Hindlimb muscle (tissue), 1 donor: ENCODE measurements around the gene ORC2. TPM values are rescaled to one million over a fixed set of nuclear protein-coding genes. Genes with fewer than 3 reads are reported as not detected.
A peak's percentile ranks its signal among the peaks of the same experiment; 100 is the strongest.
"Not testable (repeated sequence)": the region's sequence is repeated elsewhere in the genome, so short reads cannot be mapped to it uniquely, and the experiment has no call there.

Experiments used
- DNase-seq: peaks from one replicate; pipeline ENCODE4 v3.0.0-alpha.2; 2013
- polyA plus RNA-seq: library from polyadenylated mRNA; unstranded; fragments of 120-200 nt; gene quantifications from one replicate; pipeline ENCODE4 v1.2.1, GENCODE V29; 2013; ENCODE audit not compliant: insufficient read length

Gene ORC2
- polyA plus RNA-seq, 1 donor, result 14.7 TPM

DNA sequence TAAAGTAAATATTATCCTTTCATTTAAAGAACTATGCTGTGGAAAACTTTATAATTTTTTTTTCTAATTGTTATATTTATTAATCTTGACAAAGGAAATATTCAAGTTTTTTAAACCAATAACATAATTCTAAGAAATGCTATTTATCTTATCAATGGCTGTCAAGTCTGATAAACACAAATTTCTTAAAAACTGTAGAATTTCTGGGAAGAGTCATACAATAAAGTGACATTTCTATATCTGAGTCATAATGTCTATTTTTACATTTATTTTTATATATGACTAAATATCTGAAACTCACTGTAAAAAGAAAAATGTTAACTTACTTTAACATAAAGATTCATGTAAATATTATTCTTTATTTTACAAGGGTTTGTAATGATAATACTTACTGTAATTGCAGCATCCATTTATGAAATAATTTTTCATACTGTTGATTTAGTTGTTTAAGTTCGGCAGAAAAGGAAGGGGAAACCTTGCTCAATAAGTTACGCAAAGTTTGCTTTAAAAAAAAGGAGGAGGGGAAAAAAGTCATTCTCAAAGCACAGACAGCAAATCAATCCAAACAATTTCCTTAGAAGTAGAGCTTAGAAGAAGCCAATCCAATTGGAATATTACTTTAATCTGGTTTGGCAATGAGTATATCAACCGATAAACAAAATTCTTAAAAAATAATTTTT lies 32.4 kb downstream of the ORC2 start:
- DNase-seq, result no peak

DNA sequence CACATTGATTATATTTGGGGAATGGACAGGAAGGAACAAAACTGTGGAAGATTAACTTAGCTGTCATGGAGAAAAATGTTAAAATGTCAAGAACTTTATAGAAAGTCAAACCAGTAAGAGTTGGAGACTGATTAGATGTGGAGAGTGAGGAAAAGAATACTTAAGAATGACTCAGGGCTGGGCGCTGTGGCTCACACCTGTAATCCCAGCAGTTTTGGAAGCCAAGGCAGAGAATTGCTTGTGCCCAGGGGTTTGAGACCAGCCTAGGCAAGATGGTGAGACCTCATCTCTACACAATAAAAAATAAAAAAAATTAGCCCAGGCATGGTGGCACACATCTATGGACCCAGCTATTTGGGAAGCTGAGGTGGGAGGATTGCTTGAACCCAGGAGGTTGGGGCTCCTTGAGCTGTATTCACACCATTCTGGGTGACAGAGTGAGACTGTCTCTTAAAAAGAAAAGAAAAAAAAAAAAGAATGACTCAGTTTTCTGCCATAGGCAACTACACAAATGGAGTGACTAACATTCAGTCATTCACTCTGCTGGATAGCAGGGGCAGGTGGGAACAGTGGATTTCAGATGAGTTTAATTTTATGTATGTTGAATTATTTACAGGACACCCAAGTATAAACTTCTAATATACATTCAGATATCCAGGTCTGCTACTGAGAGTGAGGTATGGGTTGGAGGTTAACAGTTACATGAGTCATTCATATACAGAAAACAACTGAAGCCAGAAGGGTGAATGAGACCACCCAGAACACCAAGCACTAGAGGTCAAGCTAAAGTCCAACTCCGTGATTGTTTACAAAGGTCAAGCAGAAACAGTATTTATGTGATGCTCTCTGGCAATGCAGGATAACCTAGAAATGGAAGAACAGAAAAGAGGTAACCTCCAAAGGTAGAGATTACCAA lies 33.9 kb downstream of the ORC2 start:
- DNase-seq, result no peak

DNA sequence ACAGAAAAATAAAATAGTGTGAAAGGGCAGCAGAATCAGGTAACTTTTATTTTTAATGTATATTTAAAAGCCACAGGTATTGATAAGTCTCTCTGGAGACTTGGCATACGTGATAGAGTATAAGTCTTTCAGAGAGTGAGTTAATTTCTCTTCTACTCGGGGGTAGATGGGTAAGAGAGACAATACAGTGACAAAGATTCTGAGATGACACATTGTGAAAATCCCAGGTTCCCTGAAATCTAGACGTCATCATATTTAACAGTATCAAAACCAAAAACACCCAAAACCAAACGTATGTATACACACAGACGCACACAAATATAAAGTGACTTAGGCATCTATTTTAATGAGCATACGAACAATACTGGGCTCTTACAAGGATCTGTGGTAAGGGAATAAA lies 41.0 kb downstream of the ORC2 start:
- no peak for DNase-seq

DNA sequence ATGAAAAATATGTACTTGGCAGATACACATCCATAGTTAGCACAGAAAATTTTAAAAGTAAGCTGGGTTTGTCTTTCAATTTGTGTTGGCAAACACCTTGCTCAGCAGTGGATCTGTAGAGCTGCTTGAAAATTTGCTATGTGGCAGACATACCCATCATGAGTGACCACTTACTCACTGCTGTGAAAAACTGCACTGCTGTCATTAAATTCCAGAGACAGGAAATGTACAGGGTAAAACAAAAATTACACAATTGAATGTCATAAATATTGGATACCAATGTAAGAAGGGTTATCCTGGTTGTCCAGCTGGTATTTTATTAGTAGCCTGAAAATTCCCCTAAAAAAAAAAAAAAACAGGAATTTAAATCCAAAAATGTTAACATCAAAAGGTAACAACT lies 49.8 kb downstream of the ORC2 start:
- no peak for DNase-seq

DNA sequence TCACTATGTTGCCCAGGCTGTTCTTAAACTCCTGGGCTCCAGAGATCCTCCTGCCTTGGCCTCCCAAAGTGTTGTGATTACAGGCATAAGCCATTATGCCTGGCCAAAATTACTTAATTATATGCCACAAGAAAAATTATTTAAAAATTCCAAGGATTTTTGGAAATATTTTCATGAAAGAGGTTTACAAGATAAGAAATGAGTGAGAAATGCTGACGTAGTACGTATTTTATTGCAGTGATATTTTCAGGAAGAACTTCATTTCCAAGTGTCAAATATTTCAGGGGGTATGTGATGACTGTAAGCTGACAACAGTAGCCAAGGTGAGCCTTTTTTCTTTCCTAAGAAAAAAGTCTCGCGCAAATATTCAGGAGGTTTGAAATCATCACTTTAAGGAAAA lies 53.5 kb downstream of the ORC2 start:
- no peak for DNase-seq

DNA sequence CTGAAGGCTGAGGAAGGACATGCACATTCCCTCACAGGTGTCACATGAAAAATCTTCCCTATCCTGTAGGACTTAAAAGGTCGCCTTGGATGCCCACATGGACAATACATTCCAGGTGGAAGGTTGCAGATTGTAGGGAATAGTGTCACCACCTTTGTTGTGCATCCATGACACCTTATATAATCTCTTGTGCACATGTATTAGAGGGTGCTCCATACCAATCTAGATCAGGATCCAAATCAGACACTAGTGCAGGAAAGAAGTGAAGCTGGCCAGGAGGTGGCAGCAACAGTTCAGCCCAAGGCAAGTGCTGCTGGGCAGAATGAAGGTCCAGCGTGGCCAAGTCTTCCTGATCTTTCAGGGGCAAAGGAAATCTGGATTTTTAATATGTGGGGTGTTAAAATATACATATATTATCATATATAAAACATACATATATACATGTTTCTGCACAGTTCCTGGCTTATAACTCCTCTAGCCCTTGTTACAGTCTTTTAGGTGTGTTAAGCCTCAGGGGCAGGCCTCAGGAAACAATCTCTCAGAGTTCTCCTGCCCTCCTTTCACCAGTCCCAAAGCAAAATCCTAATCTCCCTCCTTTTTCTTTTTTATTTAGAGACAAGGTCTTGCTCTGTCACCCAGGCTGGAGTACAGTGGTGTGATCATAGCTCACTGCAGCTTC lies 57.7 kb downstream of the ORC2 start:
- peak; percentile 51 for DNase-seq

DNA sequence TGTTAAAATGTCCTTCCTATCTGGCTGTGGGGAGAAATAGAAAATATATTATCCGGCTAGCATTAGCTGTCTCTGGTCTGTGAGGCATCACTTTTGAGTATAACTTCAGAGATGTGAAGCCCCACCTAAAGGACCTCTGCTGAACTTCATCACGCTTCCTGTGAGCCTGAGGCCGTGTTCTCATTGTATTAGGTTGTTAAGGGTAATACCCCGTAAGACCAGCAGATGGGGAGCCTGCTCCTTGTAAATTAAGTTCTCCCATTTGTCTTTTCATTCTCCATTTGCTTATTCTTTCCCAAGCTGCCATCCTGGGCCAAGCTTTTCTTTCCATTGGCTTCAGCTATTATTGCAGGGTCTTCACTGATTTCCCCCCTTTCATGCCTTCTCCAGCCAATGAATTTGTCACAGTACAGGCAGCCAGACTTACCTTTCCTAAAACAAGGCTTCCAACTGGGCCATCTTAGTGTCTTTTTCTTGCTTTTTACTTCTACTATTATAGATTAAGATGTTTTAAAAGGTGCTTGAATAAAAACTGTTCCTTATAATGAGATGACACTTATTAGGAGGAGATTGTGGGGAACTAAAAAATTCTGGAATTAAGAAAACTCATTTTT lies 61.9 kb downstream of the ORC2 start:
- peak; percentile 68 for DNase-seq

DNA sequence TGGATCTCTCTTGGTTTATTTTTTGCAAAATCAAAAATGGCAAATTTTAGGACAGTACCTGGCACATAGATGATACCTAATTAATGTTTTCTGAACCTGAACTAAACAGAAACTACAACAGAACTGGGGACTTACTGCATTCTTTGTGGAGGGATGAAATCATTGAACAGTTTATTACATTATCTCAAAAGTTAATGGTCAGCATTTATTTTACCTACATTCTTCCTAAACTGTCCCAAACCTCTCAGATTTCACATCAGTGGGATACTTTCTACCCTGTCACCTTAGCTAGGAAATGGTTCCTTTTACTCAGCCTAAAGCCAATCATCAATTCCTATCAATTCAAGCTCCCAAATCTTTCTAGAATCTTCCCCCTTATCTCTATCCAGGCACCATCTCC lies 64.0 kb downstream of the ORC2 start:
- no peak for DNase-seq

DNA sequence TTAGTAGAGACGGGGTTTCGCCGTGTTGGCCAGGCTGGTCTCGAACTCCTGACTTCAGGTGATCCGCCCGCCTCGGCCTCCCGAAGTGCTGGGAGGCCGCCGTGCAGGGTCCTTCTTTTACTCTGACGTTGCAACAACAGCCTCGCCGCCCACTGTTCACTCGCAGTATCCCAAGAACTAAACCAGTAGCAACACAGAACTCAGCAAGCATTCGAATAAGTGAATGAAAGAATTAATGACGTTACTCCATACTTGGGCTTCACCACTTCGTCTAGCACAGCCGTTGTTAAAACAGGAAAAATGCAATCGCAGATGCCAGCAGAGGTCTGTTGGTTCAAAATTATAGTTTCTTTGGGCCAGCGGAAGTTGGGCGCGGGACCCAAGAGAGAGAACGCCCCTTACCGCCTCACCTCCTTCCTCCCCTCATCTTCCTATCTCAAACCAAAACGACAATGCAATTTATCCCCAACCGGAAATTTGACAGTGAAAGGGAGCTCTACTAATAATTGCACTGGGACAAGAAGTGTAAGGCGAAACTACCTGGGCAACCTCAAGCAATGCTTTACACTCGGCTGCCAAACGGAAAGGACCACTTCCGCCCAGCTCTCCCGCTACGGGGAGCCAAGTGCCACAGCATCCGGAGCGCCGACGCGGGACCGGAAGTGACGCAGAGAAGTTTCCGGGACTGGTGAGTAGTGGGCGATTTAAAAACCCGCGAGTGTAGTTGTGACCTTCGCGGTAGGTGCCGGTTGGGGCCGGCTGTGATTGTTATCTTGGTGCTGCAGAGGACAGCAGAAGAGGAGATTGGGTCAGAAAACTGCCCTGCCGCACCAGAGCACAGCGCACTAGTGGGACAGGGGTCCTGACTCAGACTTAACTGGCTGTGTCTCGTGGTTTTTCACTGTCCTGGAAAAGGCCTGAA lies 74.5 kb downstream of the ORC2 start, which contains the start of the genes NIF3L1 and PPIL3:
Gene NIF3L1 (plus strand): TSS at position 668 of the 922 bp plus-strand sequence. CDS start 2,573 bp downstream, outside the sequence.
Gene PPIL3 (minus strand): TSS at position 374 of the 922 bp plus-strand sequence. CDS start 1,462 bp downstream, outside the sequence.
- peak; percentile 98 for DNase-seq

DNA sequence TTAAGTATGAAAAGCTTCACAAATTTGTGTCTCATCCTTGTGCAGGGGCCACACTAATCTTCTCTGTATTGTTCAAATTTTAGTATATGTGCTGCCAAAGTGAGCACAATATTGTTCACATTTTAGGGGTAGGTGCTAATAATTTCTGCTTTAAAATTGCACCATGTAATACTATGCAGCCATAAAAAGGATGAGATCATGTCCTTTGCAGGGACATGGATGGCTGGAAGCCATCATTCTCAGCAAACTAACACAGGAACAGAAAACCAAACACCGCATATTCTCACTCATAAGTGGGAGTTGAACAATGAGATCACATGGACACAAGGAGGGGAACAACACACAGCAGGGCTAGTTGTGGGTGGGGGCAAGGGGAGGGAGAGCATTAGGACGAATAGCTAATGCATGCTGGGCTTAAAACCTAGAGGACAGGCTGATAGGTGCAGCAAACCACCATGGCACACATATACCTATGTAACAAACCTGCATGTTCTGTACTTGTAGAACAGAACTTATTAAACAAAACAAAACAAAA lies 81.7 kb downstream of the ORC2 start:
- DNase-seq, result not testable (repeated sequence)

DNA sequence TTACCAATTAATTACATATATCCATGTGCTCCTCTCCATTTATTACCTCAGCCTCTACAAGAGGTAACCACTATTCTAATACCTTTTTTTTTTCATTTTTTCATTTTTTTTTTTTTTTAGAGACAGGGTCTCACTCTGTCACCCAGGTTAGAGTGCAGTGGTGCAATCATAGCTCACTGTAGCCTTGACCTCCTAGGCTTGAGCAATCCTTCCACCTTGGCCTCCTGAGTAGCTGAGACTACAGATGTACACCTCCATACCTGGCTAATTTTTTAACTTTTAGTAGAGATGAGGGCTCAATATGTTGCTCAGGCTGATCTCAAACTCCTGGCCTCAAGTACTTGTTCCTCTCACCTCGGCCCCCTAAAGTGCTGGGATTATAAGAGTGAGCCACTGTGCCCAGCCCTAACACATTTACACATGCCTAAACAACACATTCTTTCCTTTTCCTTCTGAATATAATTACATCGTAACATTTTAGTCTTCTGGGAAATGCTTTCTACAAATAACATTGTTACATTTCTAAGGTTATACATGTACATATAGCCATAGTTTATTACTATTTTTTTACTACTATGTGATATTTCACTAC lies 85.1 kb downstream of the ORC2 start:
- no peak for DNase-seq

DNA sequence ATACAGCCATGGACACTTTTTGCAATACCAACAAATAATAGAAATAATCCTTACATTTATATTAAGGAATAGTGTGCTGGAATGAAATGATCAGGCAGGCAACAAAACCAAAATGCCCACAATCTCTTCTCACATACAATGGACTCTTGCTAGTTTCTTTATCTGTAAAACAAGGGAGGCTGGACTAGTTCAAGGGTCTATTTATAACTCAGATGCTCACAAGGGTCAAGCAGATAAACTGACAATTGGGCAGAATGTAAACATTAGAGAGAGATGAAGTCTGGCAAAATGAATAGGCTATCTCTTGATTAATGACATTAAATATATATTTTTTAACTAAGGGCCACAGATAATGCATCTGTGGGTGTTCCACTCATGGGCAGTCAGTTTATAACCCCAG lies 86.0 kb downstream of the ORC2 start:
- no peak for DNase-seq

DNA sequence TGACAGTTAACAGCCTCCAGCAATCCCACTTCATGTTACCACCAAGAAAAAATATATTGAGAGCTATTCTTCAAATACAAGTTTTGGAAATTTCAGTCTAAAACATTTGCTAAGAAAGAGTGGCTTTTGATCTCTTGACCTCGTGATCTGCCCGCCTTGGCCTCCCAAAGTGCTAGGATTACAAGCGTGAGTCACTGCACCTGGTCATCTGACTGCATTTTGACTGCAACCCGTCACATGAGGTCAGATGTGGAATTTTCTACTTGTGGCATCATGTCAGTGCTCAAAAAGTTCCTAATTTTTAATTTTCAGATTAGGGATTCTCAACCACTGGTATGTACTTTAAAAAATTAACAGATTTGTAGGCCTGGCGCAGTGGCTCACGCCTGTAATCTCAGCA lies 89.9 kb downstream of the ORC2 start:
- no peak for DNase-seq

DNA sequence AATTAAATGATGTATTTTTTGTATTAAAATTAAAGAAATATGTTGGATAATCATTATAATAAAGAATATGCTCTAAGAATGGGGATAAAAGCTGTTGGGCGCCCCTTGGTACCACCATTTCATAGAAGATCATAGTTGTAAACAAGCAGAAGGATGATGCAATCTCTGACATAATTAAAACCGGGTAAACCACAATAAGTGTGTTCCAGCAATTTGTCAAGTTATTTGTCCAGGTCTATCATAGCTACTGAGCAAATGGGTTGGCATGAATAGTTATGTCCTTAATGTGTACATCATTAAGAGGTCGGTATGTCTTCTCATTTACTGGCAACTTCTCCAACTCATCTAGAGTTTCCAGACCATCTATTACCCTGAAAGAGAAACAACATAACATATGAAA lies 92.3 kb downstream of the ORC2 start:
- DNase-seq, result no peak

DNA sequence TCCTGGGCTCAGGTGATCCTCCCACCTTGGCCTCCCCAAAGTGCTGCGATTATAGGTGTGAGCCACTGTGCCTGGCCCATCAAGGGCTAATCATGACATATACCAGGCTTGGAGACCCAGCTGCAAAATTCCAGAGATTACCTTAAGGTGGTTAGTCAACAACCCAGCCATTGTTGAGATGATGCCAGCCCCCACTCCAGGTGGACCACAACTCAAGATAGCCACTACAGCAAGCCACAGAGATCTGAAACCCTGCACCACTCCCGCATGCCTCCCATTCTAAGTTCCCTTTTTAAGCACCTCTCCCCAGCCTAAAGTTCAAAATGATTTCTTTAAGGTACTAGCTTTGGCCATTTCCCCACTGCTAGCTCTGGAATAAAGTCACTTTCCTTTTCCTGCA lies 94.4 kb downstream of the ORC2 start:
- DNase-seq, result no peak

DNA sequence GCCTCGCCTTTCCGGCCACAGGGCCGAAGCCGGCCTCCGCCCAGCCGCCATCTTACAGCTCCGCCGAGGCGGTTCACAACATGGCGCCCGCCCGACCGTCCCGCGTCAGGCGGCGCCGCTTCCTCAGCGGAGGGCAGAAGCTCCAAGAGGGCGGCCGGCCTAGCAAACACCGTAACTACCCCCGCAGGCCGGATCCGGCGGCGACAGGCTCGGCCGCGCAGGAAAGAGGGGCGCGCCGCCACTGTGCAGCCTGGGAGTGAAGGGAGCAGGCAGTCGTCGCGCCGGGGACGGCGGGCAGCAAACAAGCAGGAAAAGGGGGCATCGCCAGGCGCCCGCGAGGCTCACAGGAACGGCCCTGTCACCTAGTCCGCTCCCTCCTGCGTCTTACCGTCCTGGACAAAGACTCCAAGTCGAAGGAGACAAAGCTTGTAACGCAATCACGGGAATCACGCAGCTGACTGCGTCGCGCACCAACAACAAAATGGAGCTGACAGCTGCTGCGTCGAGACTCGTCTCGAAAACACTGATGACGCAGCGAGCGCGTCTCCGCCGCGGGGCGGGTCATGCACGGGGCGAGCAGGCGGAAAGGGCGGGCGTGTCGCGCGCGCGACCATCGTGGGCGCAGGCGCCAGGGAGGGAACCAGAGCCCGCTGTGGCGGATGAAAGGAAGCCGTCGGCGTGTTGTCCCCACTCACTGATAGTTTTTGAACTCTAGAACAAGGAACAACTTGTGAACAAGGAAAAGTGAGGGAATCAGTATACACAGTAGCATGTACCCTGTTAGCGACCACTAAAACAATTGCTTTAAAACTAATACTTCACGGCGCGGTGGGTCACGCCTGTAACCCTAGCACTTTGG lies 99.1 kb downstream of the ORC2 start, which contains the start of gene CLK1:
Gene CLK1 (minus strand): TSS at position 483 of the 859 bp plus-strand sequence. CDS start 2,796 bp downstream, outside the sequence.
- DNase-seq, result peak; percentile 99

DNA sequence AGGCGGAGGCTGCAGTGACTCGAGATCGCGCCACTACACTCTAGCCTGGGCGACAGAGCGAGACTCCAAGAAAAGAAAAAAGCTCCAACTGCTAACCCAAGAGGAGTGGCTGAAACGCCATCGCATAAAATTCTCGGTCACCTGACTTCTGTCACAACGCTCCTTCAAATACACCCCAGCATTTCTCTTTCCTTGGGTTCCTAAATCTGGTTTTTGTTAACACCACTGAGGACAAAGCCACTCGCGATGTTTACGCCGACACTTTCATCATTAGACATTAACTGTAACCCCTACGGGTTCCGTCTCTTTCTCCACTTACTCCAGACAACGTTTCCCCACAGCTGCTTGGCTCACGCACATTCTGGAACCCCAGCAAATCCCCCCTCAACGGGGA lies 99.7 kb downstream of the ORC2 start:
- no peak for DNase-seq

DNA sequence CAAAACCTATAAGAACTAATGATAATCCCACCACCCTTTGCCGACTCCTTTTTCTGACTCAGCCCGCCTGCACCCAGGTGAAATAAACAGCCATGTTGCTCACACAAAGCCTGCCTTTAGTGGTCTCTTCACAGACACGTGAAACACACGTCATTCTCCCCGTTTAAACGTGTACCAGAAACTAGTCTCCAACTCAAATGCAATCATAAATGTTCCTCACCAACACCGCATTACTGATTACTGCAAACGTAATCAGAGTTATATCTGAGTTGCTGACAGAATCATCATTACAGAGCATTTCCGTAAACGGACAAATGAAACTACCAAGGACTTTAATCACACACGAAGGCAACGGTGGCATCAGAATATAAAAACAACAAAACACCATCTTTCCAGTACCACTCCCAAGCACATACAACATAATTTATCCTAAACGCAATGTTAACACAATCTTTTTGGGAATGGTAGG lies 100.9 kb downstream of the ORC2 start:
- peak; percentile 65 for DNase-seq

DNA sequence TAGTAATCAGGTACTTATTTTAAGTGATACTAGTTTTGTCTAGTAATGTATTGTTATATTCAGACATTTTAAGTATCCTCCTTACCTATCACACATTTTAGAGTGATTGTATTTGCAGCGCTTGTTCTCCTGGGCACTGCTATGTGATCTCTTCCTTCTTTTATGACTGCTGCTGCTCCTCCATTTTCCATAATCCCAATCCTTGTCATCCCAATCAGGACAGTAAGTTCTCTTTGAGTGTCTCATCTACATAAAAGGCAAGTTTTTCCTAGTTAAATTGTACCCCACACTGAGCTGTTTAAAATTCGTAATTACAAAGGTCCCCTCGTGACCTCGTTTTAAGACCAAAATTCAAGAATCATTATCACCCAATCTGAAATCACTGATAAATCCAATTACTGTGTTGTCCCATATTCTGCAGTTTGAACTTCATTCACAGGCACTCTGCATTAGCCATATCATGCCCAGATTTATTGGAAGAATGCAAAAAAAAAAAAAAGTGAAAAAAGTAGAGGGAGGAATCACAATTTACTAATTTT lies 101.8 kb downstream of the ORC2 start:
- peak; percentile 14 for DNase-seq
